GM18873 (cell line): Measurements from ENCODE around the gene TACR1.
"Not testable (repeated sequence)": the region's sequence is repeated elsewhere in the genome, so short reads cannot be mapped to it uniquely, and the experiment has no call there.

Experiments used
- ATAC-seq: cut with Tn5 transposase; IDR thresholded peaks from one replicate; pipeline ENCODE4 v1.9.1; 2021; ENCODE audit warnings: mild to moderate bottlenecking, moderate library complexity, moderate number of reproducible peaks; ENCODE audit not compliant: unreplicated experiment, low FRiP score

TACR1 gene, protein sequence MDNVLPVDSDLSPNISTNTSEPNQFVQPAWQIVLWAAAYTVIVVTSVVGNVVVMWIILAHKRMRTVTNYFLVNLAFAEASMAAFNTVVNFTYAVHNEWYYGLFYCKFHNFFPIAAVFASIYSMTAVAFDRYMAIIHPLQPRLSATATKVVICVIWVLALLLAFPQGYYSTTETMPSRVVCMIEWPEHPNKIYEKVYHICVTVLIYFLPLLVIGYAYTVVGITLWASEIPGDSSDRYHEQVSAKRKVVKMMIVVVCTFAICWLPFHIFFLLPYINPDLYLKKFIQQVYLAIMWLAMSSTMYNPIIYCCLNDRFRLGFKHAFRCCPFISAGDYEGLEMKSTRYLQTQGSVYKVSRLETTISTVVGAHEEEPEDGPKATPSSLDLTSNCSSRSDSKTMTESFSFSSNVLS

DNA sequence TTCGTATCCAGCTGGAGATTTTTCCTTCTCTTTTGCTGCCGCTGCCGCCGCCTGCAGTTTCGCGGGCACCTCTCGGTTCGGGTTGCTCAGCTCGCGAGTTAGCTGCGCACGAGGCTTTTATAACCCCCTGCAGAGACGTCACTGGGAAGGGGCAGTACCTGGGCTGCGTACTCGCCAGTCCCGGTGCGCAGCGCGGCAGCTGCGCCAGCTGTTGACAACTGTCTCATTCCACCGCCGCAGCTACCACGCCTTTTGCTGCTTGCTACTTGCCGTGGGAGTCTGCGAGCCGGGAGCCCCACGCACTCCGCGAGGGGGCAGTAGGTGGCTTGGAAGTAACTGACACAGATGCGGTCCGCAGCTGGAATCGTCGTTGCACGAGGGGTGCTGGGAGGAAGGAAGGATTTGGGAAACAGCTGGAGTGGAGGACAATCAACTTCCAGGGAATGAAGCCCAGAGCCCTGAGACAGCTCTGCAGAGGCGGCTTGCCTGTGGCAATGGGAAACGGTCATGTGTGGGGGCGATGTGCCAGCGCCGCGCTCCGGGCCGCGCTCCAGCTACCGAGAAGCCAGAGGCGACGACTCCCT, at the start of gene TACR1:
TSS of gene TACR1 (minus strand) at position 93 of the 584 bp plus-strand sequence. CDS start 586 bp downstream, outside the sequence.
- ATAC-seq = peak; percentile 71

DNA sequence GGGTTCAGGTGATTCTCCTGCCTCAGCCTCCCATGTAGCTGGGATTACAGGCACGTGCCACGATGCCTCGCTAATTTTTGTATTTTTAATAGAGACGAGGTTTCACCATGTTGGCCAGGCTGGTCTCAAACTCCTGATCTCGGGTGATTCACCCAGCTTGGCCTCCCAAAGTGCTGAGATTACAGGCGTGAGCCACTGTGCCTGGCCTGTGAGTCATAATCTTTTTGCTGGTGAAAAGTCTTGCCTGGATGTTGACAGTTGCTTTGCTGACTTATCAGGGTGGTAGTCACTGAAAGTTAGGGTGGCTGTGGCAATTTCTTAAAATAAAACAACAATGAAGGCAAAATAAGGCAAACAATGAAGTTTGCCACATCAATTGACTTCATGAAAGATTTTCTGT, 49.3 kb upstream of the TACR1 start:
- not testable (repeated sequence) for ATAC-seq

DNA sequence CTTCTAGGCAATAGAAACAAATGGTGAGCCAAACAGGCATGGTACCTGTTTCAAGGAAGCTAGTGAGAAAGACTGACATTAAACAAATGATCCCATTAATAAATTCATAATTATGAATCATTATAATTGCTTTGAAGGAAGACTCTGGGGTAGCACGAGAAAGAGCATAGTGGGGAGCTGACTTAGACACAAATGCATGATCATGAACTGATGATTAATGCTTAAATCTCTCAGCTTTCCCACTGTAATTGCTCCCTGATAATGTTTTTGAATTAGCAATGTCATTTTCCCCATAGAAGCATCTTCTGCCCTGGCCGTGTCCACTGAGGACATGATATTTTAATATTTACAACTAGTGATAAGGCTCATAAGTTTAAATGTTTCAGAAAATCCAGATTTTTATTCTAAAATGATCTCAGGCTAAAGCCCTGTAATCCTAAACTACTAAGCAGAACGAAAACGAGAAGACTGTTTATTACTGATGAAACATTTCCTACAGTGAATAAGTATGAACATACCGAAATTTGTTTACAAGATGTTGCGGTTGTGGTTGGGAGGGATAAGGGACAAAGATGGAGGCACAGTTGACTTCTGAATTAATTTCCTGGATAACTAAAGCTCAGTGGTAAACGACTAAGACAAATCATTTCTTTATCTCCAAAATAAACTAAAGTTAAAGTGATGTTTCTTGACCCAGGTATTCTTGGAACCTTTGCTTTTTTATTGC, 47.3 kb upstream of the TACR1 start:
- no peak for ATAC-seq

DNA sequence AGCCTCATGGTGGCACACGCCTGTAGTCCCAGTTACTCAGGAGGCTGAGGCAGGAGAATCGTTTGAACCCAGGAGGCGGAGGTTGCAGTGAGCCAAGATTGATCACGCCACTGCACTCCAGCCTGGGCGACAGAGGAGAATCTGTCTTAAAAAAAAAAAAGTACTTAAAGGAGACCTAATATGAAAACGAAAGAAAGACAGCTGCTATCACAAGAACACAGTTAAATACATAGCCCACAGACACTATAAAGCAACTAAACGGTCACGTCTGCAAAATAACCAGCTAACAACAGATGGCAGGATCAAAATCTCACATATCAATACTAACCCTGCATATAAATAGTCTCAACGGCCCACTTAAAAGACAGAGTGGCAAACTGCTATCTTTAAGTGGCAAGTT, 43.9 kb upstream of the TACR1 start:
- ATAC-seq = no peak

DNA sequence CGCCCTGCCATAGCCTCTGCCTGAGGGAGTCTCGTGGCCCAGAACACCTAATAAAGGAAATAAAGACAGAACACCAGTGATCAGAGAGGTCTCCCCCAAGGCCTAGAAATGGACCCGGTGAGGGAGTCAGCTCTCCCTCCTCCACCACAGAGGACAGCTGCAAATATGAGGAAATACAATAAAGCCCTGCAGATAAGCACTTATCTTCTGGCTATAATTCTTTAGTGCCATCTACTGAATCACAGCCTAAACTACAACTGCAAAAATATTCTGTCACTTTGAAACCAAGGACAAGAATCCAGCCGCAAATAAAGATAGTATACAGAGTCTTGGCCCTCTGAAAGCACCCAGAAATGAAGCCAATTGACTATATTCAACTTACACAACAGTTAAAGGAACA, 42.4 kb upstream of the TACR1 start:
- ATAC-seq = no peak

DNA sequence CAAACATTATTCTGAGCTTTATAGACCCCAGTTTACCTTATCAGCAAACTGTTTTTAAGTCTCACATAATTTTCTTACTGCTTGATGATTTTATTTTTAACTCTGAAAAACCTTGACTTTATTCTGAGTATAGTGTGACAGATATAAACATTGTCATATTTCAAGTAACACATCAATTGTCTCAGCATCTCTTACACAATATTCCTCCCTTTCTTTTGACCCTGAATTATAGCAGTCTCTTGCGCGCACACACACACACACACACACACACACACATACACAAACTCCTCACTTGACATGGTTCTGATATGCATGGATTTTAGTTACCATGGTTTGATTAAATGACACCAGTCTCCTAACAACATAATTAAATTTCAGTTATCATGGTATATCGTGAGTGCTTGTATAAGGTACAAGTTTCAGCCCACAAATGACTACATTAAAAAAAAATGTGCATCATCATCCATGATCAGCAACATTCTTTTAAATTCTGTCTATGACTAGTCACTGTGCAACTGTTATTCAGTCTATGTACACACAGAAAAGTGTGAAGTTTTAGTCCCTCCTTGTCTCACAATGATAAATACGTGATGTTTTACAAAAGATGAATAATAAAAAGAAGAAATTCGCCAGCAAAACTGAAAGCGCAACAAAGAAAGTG, 39.5 kb upstream of the TACR1 start:
- no peak for ATAC-seq

DNA sequence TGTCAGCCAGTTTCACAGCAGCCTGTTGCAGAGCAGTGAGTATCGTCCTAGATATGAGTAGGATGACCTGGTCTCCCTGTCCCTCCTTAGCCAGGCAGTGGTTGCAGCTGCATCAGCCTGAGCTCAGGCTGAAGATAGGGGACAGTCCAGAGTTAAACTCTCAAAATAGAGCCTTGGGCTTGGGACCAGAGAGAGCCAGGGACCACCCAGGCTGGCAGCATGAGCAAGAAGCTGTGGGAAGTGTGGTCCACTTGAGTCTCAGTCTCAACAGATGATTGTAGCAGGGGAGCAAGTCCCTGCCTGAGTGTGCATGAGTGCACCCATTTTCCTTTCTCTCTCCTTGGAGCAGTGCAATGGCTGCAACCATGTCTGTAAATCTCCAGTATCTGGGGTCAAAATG, 38.0 kb upstream of the TACR1 start:
- no peak for ATAC-seq

DNA sequence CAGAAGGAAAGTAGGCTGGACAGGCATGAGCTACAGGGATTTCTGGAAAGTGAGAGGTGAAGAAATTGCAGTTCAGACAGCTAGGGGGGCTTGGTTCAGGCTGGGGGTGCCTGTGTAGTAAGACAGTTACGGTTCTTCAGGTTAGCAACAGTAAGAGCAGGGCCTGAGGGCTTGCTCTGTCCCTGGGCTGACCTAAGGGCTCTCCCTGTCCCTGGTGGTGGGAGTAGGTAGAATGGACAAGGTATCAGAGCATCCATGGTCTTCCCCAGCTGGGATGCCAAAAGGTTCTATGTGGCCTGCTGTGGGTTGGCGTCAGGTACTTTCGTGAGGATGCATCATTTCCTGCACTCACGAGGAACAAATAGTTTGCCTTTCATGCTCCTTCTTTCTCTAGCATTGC, 34.6 kb upstream of the TACR1 start:
- no peak for ATAC-seq

DNA sequence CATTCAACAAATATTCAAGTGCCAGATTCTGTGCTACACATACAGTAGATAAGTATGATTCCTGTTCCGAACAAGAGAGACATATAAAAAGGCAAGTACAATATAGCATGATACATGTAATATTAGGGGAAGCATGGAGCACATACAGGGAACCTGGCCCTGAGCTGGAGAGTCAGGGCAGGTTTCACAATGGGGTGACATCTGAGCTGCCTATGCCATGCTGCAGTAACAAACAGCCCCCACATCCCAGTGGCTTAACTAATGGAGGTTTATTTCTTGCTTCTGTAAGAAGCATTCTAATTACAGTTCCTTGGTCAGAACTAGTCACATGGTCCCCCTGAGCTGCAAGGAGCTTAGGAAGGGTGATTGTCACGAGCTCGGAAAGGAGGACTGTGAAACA, 27.3 kb upstream of the TACR1 start:
- ATAC-seq = no peak

DNA sequence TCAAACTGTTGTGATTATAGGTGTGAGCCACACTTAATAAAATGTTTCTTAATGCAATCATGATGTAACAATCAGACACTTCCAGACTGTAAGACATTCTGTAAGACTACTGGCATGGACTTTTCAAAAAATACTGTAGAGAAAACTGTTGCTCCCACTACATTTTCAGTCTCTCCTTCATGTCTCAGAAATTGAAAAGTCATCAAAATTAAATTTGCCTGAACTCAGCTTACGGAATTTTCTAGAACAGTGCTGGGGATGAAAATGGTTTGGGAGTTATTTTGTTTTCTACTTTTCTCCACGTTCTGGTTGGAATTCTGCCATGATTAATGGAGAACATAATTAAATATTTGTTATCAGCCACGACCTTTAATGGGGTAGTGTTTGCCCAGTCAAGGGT, 26.8 kb upstream of the TACR1 start:
- ATAC-seq = no peak

DNA sequence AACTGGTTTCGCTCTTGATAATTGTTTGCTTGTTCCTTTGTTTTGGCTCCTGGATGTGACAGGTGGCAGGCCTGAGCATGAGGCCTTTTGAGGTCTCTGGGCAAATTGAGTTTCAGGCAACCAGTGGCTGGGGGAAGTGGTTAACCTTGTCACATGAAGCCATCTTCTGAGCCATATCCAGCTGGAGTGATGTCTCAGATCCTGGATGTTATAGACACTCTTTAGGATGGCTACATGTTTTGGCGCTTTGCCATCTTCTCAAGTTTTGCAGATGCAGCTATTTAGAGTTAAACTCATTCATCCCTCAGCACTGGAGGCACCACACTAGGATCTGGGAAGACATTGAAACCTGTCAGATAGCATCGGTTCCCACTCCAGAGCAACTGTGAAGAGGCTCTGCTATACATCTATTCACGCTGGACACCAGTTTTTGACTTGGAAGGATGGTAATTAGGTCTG, 25.3 kb upstream of the TACR1 start:
- ATAC-seq = no peak

DNA sequence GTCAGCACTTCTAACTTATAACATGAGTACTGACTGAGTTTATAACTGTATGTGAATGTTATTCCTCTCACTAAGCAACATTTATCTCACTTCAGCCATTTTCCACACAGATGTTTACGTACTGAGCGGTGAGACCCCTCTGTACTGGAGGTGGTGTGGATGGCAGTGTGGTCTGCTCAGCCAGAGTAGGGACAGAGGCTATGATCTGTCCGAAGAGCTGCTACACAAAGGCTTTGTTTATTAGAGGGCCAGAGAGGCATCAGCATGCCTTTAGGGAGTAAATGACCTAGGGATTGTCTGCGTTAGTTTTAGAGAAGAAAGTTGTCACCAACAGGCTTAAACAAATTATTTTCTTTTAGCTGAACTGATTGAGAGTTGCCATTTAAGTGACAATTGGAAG, 23.2 kb upstream of the TACR1 start:
- no peak for ATAC-seq

DNA sequence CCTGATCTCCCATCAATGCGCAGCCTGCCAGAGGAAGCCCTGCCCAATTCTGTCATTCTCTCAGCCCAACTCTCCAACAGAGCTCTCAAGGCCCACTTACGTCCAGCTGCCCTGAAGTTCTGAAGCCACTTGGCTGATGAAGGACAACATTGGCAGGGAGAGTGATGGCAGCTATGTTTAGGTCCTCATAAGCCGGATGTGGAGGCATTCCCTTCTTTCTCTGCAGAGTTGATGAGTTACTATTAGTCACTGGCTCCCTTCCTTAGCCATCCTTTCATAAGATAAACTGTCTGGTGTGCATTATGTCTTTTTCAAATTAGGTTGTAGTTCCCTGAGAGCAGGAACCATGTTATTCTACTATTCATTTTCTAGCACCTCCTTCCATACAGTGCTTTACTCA, 22.5 kb upstream of the TACR1 start:
- no peak for ATAC-seq

DNA sequence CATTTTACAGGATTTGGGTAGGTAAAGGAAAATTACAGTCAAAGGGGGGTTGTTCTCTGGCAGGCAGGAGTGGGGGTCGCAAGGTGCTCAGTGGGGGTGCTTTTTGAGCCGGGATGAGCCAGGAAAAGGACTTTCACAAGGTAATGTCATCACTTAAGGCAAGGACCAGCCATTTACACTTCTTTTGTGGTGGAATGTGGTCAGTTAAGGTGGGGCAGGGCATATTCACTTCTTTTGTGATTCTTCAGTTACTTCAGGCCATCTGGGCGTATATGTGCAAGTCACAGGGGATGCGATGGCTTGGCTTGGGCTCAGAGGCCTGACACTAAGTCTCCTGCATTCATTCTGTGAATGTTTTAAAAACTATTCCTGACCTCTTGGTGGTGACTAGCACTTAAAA, 19.9 kb upstream of the TACR1 start:
- ATAC-seq = not testable (repeated sequence)

DNA sequence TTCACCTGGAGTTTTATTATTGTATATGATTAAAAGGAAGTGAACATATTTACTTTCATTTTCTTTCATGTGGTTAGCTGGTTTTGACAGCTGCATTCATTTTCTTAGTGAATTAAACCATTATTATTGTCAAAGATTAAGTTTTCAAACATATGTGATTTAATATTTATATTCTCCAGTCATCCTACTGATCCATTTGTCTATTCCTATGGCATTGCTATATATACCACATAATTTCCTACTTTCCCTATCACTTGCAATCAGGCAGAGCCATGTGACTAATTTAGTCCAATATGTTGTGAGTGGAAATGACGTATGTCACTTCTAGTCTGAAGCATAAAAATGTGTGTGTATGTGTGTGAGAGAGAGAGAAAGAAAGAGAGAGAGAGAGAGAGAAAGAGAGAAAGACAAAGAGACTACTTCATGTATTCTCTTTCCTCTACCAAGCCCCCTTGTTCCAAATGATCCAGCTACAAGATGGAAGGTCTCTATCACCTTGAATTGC, 12.0 kb upstream of the TACR1 start:
- no peak for ATAC-seq

DNA sequence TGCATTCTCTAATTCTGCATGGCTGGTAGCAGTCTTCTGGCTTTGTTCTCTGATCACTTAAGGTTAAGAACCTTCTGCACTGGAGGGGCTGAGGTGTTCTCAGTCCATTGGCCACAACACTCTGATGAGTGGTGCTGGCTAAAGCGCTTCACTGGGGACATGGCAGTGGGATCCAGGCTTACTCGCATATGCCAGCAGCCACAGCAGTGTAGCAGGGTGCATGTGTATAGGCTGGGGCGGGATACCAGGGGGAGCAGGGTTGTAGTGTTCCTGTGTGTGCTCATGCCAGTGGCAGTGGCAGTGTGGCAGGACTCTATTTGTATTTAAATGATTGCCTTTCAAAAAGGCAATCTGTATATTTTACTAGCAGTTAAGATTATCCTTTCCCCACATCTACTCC, 11.1 kb upstream of the TACR1 start:
- ATAC-seq = no peak

DNA sequence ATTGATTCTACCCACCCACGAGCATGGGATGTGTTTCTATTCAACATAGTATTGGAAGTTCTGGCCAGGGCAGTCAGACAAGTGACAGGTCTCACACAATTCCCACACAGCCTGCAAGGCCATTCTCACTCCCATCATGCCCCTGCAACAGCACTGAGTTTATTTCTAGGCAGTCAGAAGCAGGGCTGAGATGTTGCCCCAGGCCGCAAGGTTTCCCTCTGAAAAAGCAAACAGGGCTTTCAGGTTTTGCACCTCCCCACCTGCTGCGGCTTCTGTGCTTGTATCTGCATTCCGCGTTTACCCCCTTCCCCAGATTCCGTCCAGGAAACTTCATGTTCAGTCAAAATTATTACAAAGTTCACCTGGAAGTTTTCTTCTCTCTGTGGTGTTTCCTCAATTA, 9.4 kb upstream of the TACR1 start:
- no peak for ATAC-seq

DNA sequence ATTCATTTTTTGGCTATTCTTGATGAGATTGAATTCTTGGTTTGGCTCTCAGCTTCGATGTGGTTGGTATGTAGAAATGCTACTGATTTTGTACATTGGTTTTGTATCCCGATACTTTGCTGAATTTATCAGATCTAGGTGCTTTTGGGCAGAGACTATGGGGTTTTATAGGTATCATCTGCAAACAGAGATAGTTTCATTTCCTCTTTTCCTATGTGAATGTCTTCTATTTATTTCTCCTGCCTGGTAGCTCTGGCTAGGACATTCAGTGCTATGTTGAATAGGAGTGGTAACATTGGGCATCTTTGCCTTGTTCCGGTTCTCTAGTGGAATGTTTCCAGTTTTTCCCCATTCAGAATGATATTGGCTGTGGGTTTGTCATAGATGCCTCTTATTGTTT, 5.5 kb upstream of the TACR1 start:
- no peak for ATAC-seq

DNA sequence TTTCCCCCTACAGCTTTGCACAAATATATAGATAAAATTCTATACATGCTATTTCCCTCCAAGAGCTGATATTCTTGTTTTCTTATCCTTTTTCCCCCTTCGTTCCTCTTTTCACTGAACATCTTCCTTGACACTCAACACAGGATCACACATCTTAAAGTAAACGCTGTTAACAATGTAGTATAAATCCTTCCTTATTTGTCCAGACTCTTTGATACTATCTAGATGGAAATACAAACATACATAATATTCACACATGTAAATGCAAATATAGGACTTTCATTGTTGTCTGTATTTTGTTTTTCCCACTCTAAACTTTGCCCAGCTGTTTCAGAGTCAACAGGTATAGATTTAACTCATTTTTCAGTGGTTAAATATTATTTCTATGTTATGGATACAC, 3.0 kb upstream of the TACR1 start:
- no peak for ATAC-seq

DNA sequence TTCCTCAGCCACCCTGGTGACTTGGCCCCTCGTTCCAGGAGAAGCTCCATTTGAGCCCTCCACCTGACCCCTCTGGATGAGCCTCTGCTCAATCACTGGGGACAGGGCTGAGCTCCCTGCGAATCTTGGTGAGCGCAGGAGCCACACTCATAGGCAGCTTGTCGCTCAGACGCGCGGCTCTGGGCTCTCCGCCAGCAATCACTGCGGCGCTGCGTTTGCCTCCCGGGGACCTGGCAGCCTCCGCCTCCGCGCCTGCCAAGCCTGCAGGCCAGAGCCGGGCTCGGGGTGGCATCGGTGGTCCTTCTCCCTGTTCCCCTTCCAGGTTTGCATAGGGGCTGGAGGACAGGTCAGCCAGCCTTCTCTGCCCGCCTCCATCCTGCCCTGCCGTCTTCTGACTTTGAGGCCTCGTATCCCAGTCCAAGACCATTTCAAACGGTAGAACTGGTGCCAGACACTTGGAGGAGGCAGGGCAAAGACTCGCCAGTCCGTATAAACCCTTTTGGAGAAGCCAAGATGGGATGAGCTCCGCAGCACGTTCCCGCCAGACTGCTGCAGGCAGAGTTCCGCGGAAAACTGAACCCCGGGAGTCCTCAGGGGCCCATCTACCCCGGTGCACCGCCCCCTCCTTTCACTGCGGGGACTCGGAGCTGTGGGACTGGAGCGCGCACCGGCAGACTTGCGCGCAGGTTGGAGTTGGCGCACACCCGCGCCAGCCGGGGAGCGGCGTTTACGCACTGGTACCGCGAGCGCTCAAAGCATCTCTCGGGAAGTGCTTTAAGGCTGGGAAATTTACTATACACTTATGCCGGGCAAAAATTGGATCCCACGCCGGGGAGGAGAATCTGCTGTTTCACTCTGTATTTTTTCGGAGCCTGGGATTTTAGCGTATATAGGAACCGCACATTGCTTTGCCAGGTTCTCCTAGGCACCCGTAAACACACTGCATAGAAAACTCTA, 1.1 kb upstream of the TACR1 start:
- no peak for ATAC-seq
